Measurements from ENCODE around the gene THG1L.

GRCh38 chr5:157735991-157736390, 4.8 kb downstream of the THG1L start:
- TF ChIP-seq CTCF (IDR thresholded peaks at IDR 0.05) = no peak
- TF ChIP-seq USF2 (CRISPR knock-in tag; IDR thresholded peaks at IDR 0.05) = no peak
- TF ChIP-seq E2F5 (CRISPR knock-in tag; IDR thresholded peaks at IDR 0.05) = no peak

Measured in WTC11 (cell line).